Measurements from ENCODE around the gene LRRC4B. TPM values are rescaled to one million over a fixed set of nuclear protein-coding genes. Genes with fewer than 3 reads are reported as not detected.

The LRRC4B gene
- total and polyA plus RNA-seq, 2 experiments from 2014 or later, result 2.1 to 6.0 TPM

DNA sequence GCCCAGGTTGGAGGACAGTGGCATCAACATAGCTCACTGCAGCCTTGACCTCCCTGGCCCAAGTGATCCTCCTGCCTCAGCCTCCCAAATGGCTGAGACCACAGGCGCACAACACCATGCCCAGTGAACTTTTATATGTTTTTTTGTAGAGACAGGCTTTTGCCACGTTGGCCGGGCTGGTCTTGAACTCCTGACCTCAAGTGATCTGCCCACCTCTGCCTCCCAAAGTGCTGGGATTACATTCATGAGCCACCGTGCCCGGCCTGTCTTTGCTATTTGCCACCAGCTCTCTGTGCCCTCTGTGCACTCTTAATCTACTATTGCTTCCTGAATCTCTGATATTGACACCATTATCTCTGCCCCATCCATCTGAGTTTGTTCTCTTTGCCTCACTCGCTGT lies 34.3 kb upstream of the LRRC4B start:
- Histone ChIP-seq H3K4me2 (no peak overlapping the region), H3K4me3 (no peak overlapping the region), H2AFZ (no peak overlapping the region), H3K79me2 (no peaks in the 10 kb centered on the region), H3K36me3 (replicated peaks; ENCODE audit: insufficient read depth, low read depth) (no peaks in the 10 kb centered on the region), H4K20me1 (ENCODE audit: insufficient read depth, poor library complexity, severe bottlenecking) (no peaks in the 10 kb centered on the region), H3K9me3 (ENCODE audit: low read depth) (no peaks in the 10 kb centered on the region), H3K9me2 (replicated peaks; ENCODE audit: insufficient read depth) (no peaks in the 10 kb centered on the region), H3K4me1 (ENCODE audit: insufficient read depth) (no peaks in the 10 kb centered on the region), H3K27me3 (peaks cover 48% of the 10 kb centered on the region), H3K27ac (no peak overlapping the region)
- 69% methylated on average over 6 of the region's 6 CpGs for WGBS (ENCODE audit: low lambda C conversion rate, missing lambda C conversion rate)
- DNase-seq (ENCODE audit: low spot score), result no peak
- TF ChIP-seq CTCF (IDR thresholded peaks at IDR 0.05; ENCODE audit: poor library complexity), result no peak
- no peak for TF ChIP-seq EZH2phosphoT487 (IDR thresholded peaks at IDR 0.05; ENCODE audit: low read depth, severe bottlenecking, unreplicated experiment)
- no peak for TF ChIP-seq EZH2 (IDR thresholded peaks at IDR 0.05; ENCODE audit: borderline replicate concordance)

DNA sequence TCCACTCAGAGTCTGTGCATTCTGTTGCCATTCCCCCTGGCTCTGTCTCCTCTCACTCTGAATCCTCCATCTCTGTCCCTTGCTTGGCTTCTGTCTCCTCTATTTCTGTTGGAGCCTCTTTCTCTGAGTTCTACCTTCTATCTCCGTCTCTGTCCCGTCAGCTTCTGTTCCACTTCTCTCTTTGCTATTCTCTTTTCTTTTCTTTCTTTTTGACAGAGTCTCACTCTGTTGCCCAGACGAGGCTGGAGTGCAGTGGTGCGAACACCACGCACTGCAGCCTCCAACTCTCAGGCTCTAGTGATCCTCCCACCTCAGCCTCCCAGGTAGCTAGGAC lies 33.8 kb upstream of the LRRC4B start:
- Histone ChIP-seq H3K27me3 (peaks cover 43% of the 10 kb centered on the region), H3K36me3 (replicated peaks; ENCODE audit: insufficient read depth, low read depth) (no peaks in the 10 kb centered on the region), H4K20me1 (ENCODE audit: insufficient read depth, poor library complexity, severe bottlenecking) (no peaks in the 10 kb centered on the region), H3K27ac (no peak overlapping the region), H3K4me3 (no peak overlapping the region), H3K4me2 (no peak overlapping the region), H3K79me2 (no peaks in the 10 kb centered on the region), H3K9me3 (ENCODE audit: low read depth) (no peaks in the 10 kb centered on the region), H3K9me2 (replicated peaks; ENCODE audit: insufficient read depth) (no peaks in the 10 kb centered on the region), H3K4me1 (ENCODE audit: insufficient read depth) (no peaks in the 10 kb centered on the region), H2AFZ (no peak overlapping the region)
- TF ChIP-seq EZH2 (IDR thresholded peaks at IDR 0.05; ENCODE audit: borderline replicate concordance) (no peak), CTCF (IDR thresholded peaks at IDR 0.05; ENCODE audit: poor library complexity) (no peak), EZH2phosphoT487 (IDR thresholded peaks at IDR 0.05; ENCODE audit: low read depth, severe bottlenecking, unreplicated experiment) (no peak)
- WGBS (ENCODE audit: low lambda C conversion rate, missing lambda C conversion rate), result 85% methylated on average over 5 of the region's 5 CpGs
- DNase-seq (ENCODE audit: low spot score), result no peak

DNA sequence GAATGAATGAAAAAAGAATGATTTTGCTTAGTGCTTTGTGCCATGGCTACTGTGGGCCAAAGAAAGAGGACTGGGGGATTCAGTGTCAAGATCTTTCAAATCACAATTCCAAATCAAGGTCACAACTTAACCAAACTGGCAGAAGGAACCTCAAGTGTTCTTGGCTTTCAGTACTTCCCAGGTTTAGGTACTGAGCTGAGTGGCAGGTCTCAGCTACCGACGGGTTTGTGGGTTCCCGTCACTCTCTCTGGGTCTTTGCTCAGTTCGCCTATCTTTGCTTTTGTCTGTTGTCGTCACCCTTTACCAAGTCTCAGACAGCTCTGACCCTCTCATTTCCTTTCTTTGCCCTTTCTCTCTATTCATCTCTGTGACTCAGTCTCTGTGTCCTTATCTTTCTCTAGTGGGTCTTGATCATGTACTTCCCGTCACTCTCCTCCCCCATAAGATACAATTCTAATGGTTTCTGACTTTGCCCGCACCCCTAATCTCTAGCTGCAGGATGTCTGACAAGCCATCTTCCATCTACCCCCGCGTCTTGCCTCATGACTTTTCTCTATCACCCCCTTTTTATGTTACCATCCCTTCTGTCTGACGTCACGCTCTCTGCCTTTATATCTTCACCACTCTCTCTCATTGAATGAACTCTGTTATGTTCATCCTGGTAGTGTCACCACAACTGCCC lies 33.3 kb upstream of the LRRC4B start:
- TF ChIP-seq CTCF (IDR thresholded peaks at IDR 0.05; ENCODE audit: poor library complexity), result no peak
- TF ChIP-seq EZH2phosphoT487 (IDR thresholded peaks at IDR 0.05; ENCODE audit: low read depth, severe bottlenecking, unreplicated experiment), result no peak
- TF ChIP-seq EZH2 (IDR thresholded peaks at IDR 0.05; ENCODE audit: borderline replicate concordance), result no peak
- Histone ChIP-seq H2AFZ (no peak overlapping the region), H3K9me2 (replicated peaks; ENCODE audit: insufficient read depth) (no peaks in the 10 kb centered on the region), H3K36me3 (replicated peaks; ENCODE audit: insufficient read depth, low read depth) (no peaks in the 10 kb centered on the region), H4K20me1 (ENCODE audit: insufficient read depth, poor library complexity, severe bottlenecking) (no peaks in the 10 kb centered on the region), H3K27ac (no peak overlapping the region), H3K4me3 (no peak overlapping the region), H3K4me2 (no peak overlapping the region), H3K9me3 (ENCODE audit: low read depth) (no peaks in the 10 kb centered on the region), H3K79me2 (no peaks in the 10 kb centered on the region), H3K4me1 (ENCODE audit: insufficient read depth) (no peaks in the 10 kb centered on the region), H3K27me3 (peaks cover 39% of the 10 kb centered on the region)
- DNase-seq (ENCODE audit: low spot score), result no peak
- WGBS (ENCODE audit: low lambda C conversion rate, missing lambda C conversion rate), result 75% methylated on average over 11 of the region's 11 CpGs

Measured in hepatocyte (in vitro differentiated cells).